GM18498 (cell line): ENCODE measurements around the gene WDR88.
"Not testable (repeated sequence)": the region's sequence is repeated elsewhere in the genome, so short reads cannot be mapped to it uniquely, and the experiment has no call there.

ENCODE experiments used
- ATAC-seq: cut with Tn5 transposase; IDR thresholded peaks from one replicate; pipeline ENCODE4 v1.9.1; 2021; ENCODE audit warnings: mild to moderate bottlenecking, moderate library complexity; ENCODE audit not compliant: unreplicated experiment

WDR88 gene

DNA sequence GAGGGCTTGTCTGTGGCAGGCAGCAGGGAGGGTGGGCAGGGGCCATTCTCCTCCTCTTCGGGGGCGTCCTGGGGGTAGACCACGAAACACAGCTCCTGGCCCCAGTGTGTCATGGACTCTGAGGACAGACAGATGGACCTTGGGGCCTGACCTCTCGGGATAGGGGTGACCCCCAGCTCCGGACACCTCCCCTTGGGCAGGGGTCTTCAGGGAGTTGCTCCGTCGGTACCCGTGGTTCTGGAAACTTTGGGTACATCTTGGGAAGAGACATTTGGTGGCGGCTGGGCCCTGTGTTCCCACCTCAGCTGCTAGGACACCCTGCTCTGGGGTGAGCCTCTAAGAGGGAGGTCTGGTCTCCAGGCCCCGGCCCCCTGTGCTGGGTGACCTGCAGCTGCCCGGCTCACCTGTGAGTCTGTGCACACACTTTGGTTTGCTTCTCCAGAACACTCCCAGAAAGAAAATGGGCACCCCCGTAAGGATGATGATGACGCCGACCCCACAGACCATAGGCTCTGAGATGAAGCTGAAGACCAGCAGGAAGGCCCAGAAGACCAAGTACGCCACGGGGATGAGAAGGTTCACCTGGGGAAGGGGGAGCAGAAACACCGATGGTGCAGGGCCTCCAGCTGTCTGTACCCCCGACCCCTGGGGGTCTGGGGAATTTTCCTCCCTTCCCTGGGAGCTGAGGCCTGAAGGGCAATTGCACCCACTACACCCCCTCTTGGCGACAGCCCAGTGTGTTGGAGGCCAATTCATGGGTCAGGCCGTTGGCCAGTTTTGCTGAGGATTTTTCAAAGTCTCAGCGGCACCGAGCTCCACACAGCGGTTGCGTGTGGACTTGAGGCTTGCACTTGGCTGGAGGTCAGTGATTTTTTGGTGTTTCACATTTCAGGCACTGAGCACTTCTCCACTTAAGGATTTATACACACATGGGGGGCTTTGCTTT lies 77.3 kb downstream of the WDR88 start:
- ATAC-seq = no peak

GRCh38 chr19:33209850-33210230 lies 77.9 kb downstream of the WDR88 start:
- ATAC-seq = not testable (repeated sequence)

DNA sequence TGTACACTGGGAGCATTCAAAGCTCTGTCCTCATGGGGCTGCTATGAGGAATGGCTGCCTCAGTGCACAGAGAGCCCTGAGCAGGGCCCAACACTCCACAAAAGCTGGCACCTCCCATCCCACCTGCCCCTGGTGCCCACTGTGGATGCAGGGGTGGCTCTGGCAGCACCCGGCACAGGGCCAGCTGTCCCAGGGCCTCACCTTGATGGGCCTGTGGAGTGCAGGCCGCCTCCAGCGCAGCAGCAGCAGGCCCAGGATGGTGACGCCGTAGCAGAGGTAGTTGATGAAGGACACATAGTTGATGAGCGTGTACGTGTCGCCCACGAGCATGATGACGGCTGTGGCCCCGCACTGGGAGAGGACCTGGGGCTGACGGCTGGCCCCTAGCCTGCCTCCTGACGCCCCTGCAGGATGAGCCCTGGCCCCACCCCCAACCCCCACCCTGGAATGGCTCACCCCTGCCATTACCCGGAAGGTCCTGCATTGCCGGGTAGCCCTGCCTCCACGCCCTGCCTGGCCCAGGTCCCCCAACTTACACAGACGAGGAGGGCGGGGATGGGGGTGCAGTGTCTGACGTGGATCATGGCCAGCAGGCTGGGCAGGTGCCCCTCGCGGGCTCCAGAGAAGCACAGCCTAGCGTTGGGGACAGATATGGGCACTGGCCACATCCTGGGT lies 78.5 kb downstream of the WDR88 start:
- ATAC-seq = no peak

DNA sequence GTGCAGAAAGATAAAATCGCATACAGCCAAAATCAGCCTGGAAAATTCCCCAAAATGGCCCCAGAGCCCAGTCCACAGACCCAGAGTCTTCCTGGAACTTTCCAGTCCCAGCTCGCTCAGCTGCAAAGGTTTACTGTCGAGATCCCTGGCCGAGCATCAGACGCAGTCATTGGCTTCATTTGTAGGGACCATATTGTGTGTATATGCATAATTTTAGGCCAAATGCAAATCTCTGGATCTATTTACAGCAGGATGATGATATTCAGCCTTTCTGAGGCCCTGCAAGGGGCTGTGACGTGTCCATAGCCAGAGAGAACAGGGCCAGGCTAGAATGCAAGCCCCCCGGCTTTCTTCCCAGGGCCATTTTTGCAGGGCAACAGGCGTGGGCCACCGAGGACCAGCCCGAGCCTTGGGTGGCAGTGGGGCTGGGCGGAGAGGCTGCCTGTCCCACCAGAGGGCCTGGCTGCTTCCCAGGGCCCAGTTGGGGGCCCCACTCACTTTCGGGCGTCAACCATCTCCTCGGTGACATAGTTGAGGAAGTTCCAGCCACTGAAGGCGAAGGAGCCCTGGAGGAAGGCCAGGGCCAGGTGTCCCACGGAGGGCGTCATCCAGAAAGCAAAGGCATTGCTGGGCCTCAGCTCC lies 80.0 kb downstream of the WDR88 start:
- no peak for ATAC-seq

DNA sequence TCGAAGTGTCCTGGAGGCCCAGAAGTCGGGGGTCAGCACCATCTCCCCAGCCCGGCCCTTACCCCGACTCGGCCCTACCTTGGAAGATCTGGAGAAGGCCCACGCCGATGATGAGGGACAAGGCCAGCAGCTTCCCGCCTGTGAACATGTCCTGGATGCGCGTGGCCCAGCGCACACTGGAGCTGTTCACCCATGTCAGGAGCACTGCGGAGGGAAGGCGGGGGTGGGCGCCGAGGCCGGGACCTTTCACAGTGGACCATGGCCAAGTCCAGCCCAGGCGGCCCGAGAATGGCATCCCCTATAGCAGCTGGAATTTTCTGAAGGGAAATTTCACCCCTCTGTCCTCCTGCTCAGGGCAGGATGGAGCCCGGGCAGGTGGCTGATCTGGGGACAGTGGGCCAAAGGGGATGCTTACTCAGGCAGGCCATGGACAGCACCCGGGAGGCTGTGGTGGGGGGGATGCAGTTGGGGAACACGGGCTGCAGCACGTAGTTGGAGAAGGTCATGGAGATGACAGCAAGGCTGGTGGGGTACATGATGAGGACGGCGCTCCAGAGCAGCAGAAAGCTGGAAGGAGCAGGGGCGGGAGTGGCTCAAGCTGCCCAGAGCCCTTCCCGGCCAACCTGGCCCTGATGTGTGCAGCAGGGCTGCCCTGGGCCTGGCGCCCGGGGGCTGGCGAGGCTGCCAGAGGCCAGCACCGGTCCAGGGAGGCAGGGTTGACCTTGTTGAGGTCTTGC lies 80.7 kb downstream of the WDR88 start:
- ATAC-seq = no peak

DNA sequence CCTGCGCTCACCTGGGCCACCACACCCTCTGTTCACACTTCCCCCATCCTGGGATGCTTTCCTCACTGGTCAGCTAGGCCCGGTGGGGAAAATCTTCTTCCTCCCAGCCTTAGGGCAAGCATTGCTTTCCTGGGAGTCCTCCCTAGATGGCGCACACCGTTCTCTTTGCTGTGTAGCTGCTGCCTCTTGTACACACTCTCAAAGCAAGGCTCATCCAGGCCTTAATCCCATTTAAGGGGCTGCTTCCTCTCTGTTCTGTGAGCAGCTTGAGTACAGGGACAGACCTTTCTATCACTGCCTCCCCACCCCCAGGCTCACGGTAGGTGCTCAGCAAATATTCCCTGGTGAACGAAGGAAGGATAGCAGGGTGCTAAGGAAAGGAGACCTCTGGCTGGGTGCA lies 82.7 kb downstream of the WDR88 start:
- no peak for ATAC-seq

GRCh38 chr19:33215438-33216197 lies 83.7 kb downstream of the WDR88 start:
- ATAC-seq = no peak

DNA sequence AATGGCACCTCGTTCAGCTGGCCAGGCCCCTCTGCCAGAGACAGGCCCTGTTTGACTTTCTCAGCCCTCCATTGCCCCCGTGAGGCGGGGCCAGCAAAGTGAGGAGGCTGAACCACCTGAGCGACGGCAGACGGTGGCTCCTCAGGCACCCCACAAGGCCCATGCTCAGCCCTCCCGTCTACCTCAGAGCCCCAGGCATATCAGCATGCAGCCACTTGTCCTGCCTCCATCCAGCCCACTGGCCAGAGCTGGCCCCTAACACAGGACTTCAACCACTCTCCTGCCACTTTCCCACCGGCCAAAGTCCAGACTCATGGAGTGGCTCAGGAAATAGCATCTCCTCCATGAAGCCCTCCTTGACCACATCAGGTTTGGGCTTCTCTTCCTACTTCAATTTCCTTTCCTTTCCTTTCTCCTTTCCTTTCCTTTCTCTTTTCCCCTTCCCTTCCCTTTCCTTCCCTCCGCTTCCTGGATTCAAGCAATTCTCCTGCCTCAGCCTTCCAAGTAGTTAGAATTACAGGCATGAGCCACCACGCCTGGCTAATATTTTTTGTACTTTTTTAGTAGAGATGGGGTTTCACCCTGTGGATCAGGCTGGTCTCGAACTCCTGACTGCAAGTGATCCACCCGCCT lies 84.4 kb downstream of the WDR88 start:
- ATAC-seq = no peak

GRCh38 chr19:33217881-33218280 lies 86.0 kb downstream of the WDR88 start:
- no peak for ATAC-seq

DNA sequence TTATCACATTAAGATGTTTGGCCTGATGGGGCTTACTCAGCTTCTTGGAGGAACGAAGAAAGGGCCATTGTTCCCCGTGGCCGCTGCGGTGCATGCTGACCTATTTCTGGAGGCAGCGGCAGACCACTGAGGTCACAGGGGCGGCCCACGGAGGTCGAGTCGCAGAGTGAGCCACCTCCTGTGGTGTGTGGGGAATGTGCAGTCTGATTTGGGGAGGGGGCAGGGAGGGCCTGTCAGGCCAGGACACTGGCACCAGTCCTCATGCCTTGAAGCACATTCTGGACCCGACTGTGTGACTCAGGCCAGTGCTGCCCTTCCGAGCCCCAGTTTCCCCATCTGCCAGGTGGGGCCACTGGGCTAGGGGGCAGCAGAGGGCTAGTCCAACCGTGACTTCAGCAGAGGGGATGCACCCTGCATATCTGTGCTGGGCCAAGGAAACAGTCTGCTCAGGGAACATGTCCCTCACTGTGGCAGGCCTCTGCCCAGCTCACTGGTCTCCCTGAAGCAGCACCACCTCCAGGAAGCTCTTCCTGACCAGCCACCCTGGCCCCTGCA lies 87.4 kb downstream of the WDR88 start:
- no peak for ATAC-seq

DNA sequence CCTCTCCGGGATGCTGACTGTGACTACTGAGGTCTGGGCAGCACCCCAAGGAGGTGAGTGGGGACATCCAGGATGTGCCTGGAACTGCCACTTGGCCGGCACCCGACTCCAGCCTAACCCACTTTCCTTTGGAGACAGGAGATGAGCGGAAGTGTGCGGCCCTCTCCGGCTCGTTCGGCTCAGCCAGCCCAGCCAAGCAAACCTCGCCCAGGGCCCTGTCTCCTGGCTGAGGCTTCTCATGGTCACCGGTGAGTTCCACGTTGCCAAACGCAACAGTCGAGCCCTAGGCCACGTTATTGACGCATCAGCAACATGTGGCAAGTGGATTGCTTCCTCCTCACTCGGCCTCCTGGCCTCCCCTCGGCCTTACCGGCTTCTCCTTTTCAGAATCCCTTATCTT lies 88.2 kb downstream of the WDR88 start:
- no peak for ATAC-seq

DNA sequence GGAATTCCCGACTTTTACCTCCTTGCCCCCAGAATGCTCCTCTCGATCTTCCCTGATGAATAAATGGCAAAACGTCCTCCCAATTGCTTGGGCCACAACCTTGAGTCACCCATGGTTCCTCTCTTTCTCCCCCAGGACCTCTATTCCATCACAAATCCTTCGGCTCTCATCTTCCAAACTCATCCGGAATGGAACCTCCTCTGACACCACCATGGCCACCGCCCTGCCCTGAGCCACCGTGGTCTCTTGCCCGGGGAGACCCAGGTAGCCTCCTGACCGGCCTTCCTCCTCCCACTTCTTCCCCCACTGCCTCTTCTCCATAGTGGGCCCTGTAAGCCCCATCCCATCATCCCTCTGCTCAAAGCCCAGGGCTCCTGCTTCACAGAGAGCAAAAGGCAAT lies 88.8 kb downstream of the WDR88 start:
- no peak for ATAC-seq

DNA sequence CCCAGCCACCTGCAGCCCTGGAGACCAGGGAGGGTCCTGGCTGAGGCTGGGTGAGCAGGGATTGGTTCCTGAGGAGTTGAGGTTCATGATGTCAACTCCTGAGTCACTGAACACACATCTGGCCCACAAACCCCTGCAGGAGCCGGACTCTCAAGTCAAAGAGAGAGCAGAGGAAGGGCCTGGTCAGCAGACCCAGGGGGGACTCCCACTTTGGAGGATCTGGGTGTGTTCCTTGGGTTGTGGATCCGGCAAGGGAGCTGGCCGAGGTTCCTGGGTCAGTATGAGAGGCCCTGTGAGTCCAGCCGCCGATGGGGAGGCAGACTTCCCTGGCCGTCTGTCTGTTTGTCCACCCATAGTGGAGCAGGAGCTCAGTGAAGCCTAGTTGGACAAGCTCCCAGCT lies 89.7 kb downstream of the WDR88 start:
- no peak for ATAC-seq

- not testable (repeated sequence) for ATAC-seq
Measured at GRCh38 chr19:33222255-33222654, 90.3 kb downstream of the WDR88 start.

DNA sequence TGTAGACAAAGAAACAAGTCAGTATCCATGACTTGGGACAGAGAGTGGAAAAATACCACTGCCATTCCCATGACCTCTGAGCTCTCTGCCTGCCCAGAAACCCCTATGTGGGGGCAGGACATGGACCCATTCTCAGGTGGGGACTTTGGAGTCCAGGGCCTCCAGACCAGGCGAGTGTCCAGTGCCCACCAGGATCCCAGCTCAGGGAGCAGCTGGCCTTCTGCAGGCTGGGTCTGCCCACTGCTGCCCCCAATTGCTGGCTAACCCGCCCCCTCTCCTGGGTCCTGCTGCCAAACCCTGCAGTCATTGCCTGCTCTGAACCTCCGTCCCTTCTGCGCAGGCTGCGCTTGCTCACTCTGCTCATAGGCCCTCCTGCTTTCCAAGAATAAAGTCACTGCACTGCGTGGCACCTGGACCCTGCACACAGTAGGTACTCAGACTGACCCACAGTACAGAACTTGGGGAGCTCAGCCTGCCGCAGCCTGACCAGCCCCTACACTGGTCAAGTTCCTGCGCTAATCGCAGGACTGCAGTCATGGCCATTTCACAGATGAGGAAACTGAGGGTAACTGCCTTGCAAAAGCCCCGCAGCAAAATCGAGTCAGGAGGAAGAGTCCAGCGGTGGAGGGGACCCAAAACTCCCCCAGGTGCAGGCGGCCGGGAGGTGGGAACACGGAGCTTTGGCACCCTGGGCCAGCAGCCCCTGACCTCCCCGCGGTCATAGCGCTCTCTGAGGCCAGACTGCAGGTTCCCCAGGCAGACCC lies 93.0 kb downstream of the WDR88 start:
- ATAC-seq = no peak
